ENCODE measurements around the gene CD109.

DNA sequence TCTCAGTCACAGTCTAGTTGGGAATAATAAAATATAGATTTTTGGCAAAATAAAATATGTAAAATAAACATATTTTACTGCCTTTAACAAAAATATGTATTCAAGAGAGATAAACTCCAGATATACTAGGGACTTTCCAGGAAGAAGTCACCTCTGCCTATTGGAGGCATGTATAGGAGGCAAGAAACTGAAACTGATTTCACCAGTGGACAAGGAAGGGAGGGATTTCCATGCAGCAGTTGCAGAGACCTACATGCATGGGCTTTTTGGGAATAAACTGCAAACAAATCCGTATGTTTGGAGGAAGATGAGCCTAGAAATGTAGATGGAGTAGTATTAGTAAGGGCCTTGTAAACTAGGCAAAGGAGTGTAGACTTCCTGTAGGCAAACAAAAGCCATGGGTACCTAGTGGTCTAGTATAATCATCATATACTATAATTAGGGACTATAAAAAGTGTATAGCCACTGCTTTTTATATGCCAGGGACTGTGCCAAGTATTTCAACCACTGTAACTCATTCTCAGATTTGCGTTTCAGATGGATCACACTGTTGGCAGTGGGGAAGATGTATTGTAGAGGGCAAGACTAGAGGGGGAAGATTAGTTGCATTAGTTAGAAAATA is 38.9 kb downstream of the CD109 start:
- TF ChIP-seq, protein P1, sequence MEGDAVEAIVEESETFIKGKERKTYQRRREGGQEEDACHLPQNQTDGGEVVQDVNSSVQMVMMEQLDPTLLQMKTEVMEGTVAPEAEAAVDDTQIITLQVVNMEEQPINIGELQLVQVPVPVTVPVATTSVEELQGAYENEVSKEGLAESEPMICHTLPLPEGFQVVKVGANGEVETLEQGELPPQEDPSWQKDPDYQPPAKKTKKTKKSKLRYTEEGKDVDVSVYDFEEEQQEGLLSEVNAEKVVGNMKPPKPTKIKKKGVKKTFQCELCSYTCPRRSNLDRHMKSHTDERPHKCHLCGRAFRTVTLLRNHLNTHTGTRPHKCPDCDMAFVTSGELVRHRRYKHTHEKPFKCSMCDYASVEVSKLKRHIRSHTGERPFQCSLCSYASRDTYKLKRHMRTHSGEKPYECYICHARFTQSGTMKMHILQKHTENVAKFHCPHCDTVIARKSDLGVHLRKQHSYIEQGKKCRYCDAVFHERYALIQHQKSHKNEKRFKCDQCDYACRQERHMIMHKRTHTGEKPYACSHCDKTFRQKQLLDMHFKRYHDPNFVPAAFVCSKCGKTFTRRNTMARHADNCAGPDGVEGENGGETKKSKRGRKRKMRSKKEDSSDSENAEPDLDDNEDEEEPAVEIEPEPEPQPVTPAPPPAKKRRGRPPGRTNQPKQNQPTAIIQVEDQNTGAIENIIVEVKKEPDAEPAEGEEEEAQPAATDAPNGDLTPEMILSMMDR (IDR thresholded peaks at IDR 0.05): no peak
- no peak for TF ChIP-seq POLR2A (IDR thresholded peaks at IDR 0.05)
